HG03439 (cell line): Measurements from ENCODE around the gene FANCE.

Source experiments
- ATAC-seq: cut with Tn5 transposase; IDR thresholded peaks from one replicate; pipeline ENCODE4 v1.9.1; 2021; ENCODE audit warnings: mild to moderate bottlenecking, moderate library complexity; ENCODE audit not compliant: unreplicated experiment

Gene FANCE

GRCh38 chr6:35483490-35483889, 31.4 kb downstream of the FANCE start:
- ATAC-seq, result no peak

GRCh38 chr6:35483893-35484645, 31.9 kb downstream of the FANCE start:
- ATAC-seq, result no peak

GRCh38 chr6:35484921-35485392, 32.8 kb downstream of the FANCE start:
- ATAC-seq, result no peak

- no peak for ATAC-seq
Observed at GRCh38 chr6:35485402-35485877, 33.3 kb downstream of the FANCE start.

- ATAC-seq, result no peak
Observed at GRCh38 chr6:35486005-35486925, 34.1 kb downstream of the FANCE start.

- no peak for ATAC-seq
Observed at GRCh38 chr6:35487658-35488516, 35.7 kb downstream of the FANCE start.

- no peak for ATAC-seq
Observed at GRCh38 chr6:35488517-35488862, 36.4 kb downstream of the FANCE start.

- ATAC-seq, result no peak
Observed at GRCh38 chr6:35489066-35489465, 36.9 kb downstream of the FANCE start.

GRCh38 chr6:35489995-35490791, 38.1 kb downstream of the FANCE start:
- no peak for ATAC-seq

- ATAC-seq, result no peak
Observed at GRCh38 chr6:35490821-35491557, 38.9 kb downstream of the FANCE start.

GRCh38 chr6:35491558-35492257, 39.6 kb downstream of the FANCE start:
- no peak for ATAC-seq

- no peak for ATAC-seq
Observed at GRCh38 chr6:35492258-35492973, 40.3 kb downstream of the FANCE start.

GRCh38 chr6:35492974-35493284, 40.8 kb downstream of the FANCE start:
- no peak for ATAC-seq

- no peak for ATAC-seq
Observed at GRCh38 chr6:35493307-35493983, 41.3 kb downstream of the FANCE start.

GRCh38 chr6:35494161-35494563, 42.0 kb downstream of the FANCE start:
- no peak for ATAC-seq

- ATAC-seq, result no peak
Observed at GRCh38 chr6:35495258-35496035, 43.3 kb downstream of the FANCE start.
